Measurements from ENCODE around the gene SLC39A11. TPM values are rescaled to one million over a fixed set of nuclear protein-coding genes. Genes with fewer than 3 reads are reported as not detected.
A peak's percentile ranks its signal among the peaks of the same experiment; 100 is the strongest.

Gene SLC39A11
- total and polyA plus RNA-seq, 12 donors = 7.0 to 91.4 (median 22.7) TPM

DNA sequence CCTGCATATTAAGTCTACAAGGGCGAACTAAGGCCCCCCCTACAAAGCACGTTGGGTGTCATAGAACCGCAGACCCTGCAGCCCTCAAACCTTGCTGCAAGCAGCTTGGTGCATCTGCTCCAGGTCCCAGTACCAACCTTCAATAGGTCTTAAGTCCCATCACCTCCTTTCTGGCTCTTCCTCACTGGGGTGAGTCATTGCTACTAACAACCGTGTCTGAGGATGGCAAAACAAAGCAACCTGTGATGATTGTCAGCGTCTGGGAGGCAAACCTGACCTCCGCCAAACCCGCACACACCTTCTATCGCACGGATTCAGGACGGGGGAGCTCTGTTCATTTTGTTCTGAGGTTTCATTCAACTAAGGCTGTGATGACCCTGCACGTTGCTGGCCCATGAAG, 138.9 kb downstream of the SLC39A11 start:
- intact Hi-C loops (cut with DNase I) = no loop called here

DNA sequence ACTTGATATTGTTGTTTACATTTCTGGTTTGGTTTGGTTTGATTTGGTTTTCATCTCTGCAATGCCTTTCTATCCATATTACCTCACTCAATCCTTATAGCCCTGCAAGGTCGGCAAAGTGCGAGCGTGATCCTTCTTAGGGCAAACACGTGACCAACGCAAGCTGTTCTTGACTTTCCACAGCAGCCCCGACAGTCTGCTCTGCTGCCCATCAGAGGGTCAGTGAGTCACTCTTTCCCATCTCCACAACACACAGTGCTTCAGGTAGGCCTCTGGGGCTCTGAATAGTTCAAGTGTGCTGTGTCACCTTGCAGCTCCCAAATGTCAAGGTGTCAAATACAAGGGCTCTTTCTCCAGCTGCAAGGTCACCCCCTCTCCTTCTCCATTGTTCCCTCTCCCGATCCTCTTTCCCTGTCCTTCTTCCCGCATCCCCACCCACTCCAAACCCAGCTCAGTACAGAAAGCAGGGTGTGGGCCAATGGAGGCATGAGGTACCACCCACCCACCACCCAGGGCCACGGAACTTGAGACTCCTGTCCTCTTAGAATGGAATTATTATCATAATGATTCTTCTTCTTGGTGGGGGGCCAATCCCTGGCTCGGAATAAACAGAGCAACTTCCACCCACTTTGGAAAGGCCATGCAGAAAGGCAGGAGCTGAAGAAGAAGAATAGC, 139.7 kb downstream of the SLC39A11 start:
- no peak overlapping the region for H3K4me3 ChIP-seq
- WGBS, 4 donors = 65 to 76% (median 72%) methylated on average over 10 of the region's 10 CpGs
- peak in 3 of 7 donors; percentile 9 to 56 (median 38) for DNase-seq
- no peaks in the 10 kb centered on the region for H3K9me3 ChIP-seq (replicated peaks in 1 of 3)
- intact Hi-C loops (cut with DNase I) = no loop called here
- H3K36me3 ChIP-seq (replicated peaks in 1 of 2) = no peaks in the 10 kb centered on the region
- no peaks in the 10 kb centered on the region for H3K27me3 ChIP-seq
- TF ChIP-seq, protein P1, sequence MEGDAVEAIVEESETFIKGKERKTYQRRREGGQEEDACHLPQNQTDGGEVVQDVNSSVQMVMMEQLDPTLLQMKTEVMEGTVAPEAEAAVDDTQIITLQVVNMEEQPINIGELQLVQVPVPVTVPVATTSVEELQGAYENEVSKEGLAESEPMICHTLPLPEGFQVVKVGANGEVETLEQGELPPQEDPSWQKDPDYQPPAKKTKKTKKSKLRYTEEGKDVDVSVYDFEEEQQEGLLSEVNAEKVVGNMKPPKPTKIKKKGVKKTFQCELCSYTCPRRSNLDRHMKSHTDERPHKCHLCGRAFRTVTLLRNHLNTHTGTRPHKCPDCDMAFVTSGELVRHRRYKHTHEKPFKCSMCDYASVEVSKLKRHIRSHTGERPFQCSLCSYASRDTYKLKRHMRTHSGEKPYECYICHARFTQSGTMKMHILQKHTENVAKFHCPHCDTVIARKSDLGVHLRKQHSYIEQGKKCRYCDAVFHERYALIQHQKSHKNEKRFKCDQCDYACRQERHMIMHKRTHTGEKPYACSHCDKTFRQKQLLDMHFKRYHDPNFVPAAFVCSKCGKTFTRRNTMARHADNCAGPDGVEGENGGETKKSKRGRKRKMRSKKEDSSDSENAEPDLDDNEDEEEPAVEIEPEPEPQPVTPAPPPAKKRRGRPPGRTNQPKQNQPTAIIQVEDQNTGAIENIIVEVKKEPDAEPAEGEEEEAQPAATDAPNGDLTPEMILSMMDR (IDR thresholded peaks at IDR 0.05) = no peak
- no peak for TF ChIP-seq POLR2A (IDR thresholded peaks at IDR 0.05)
- no peak overlapping the region for H3K27ac ChIP-seq
- H3K4me1 ChIP-seq (replicated peaks in 1 of 2) = peaks cover 6 to 19% of the 10 kb centered on the region in 2 donors

More for the DNA sequence above, 138.9 kb downstream of the SLC39A11 start:
- H3K27ac ChIP-seq = peak overlapping the region in 2 of 5 donors; percentile 62 to 67
- no peak overlapping the region for H3K4me3 ChIP-seq
- peaks cover 6 to 19% of the 10 kb centered on the region in 2 donors for H3K4me1 ChIP-seq (replicated peaks in 1 of 2)
- no peaks in the 10 kb centered on the region for H3K36me3 ChIP-seq (replicated peaks in 1 of 2)
- no peaks in the 10 kb centered on the region for H3K9me3 ChIP-seq (replicated peaks in 1 of 3)
- no peaks in the 10 kb centered on the region for H3K27me3 ChIP-seq
- 85 to 94% (median 86%) methylated on average over 11 of the region's 11 CpGs for WGBS, 4 donors
- TF ChIP-seq POLR2A (IDR thresholded peaks at IDR 0.05) = no peak
- TF ChIP-seq, protein P1 (IDR thresholded peaks at IDR 0.05) = no peak
- no peak for DNase-seq

DNA sequence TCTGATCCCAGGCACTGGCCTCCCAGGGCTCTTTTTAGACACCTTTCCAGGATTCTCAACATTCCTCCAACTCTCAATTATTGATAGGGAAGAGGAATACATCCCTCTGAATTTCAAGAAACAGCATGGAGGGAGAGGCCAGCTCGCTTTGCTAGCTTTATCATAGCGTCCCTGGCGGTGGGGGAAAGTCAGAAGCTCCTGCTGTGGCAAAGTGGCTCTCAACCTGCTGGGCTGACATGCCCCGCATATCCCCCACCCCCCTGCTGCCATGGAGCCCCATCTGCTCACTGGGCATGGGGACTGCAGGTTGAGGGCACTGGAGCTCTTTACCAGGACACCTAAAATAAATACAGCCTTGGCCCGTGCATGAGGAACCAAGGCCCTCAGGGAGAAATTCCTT, 140.3 kb downstream of the SLC39A11 start:
- Histone ChIP-seq H3K4me1 (replicated peaks in 1 of 2) (peaks cover 6 to 19% of the 10 kb centered on the region in 2 donors), H3K9me3 (replicated peaks in 1 of 3) (no peaks in the 10 kb centered on the region), H3K4me3 (no peak overlapping the region), H3K27ac (peak overlapping the region in 1 of 5 donors; percentile 59), H3K36me3 (replicated peaks in 1 of 2) (no peaks in the 10 kb centered on the region), H3K27me3 (no peaks in the 10 kb centered on the region)
- intact Hi-C loops (cut with DNase I) = no loop called here
- DNase-seq = peak in 1 of 7 donors; percentile 25
- no peak for TF ChIP-seq POLR2A (IDR thresholded peaks at IDR 0.05)
- TF ChIP-seq, protein P1 (IDR thresholded peaks at IDR 0.05) = no peak
- WGBS, 4 donors = 62 to 85% (median 71%) methylated on average over 1 to 5 of the region's 5 CpGs

DNA sequence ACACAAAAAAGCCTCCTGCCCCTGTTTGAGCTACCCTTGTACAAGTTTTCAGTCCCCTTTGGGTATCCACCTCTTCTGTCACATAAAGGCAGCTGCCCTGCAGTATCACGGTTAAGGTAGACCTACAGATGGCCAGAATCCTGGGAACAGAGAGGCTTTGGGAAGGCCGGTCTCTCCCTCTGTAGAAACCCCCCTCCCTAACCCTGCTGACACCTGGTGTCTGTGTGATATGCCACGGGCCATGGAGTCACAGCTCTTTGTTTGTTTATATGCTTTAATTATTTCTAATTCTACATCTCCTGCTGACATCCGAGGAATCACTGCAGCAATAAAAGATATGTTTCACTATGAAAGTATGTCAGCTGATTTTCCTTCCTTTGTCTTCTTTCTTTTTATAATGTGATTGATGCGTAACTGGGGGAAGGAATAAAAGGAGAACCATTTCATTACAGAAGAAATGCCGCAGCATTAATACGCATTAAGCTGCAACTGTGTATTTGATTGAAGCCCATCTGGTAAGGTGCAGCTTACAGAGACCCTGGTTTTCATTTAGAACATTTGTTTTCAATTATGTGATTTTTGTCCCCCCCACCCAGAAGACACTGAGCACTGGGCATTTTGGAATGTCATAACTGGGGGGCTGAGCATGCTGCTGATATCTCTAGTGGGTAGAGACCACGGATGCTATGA, 142.1 kb downstream of the SLC39A11 start:
- DNase-seq = no peak
- no peaks in the 10 kb centered on the region for H3K36me3 ChIP-seq (replicated peaks in 1 of 2)
- WGBS, 4 donors = 87 to 90% (median 88%) methylated on average over 8 of the region's 8 CpGs
- H3K27me3 ChIP-seq = no peaks in the 10 kb centered on the region
- peaks cover 6 to 19% of the 10 kb centered on the region in 2 donors for H3K4me1 ChIP-seq (replicated peaks in 1 of 2)
- H3K9me3 ChIP-seq (replicated peaks in 1 of 3) = no peaks in the 10 kb centered on the region
- no peak overlapping the region for H3K27ac ChIP-seq
- TF ChIP-seq POLR2A (IDR thresholded peaks at IDR 0.05) = no peak
- TF ChIP-seq, protein P1 (IDR thresholded peaks at IDR 0.05) = no peak
- intact Hi-C loops (cut with DNase I) = no loop called here
- no peak overlapping the region for H3K4me3 ChIP-seq
